GM23338 (cell line): ENCODE measurements around the gene TIPRL. TPM values are rescaled to one million over a fixed set of nuclear protein-coding genes. Genes with fewer than 3 reads are reported as not detected.

Source experiments
- ATAC-seq: fragments of 200-7000 bp; cut with Tn5 transposase; 3 replicates; pipeline ENCODE4 v1.9.1; 2020
- DNase-seq: peaks from one replicate; pipeline ENCODE4 v3.0.0-alpha.2; 2015; ENCODE audit warnings: low spot score
- H2AFZ ChIP-seq: fragments of 200-600 bp; sonication (generic); 2 replicates; pipeline ENCODE4 v1.8.0; 2016; ENCODE audit warnings: antibody characterized with exemption, mild to moderate bottlenecking, moderate library complexity
- H3F3A ChIP-seq: fragments of 200-600 bp; sonication (generic); replicated peaks from 2 replicates; pipeline ENCODE4 v1.8.0; 2017; ENCODE audit warnings: antibody characterized with exemption, mixed run types, low read depth
- H3K27ac ChIP-seq: fragments of 200-600 bp; sonication (generic); 2 replicates; pipeline ENCODE4 v1.6.1; 2016; ENCODE audit warnings: low read depth
- H3K27me3 ChIP-seq: fragments of 200-600 bp; sonication (generic); 2 replicates; pipeline ENCODE4 v1.8.0; 2016; ENCODE audit warnings: mild to moderate bottlenecking, mixed run types, moderate library complexity; ENCODE audit not compliant: insufficient read depth
- H3K36me3 ChIP-seq: fragments of 200-600 bp; sonication (generic); 2 replicates; pipeline ENCODE4 v1.8.0; 2016; ENCODE audit warnings: mild to moderate bottlenecking; ENCODE audit not compliant: insufficient read depth
- H3K4me1 ChIP-seq: fragments of 200-600 bp; sonication (generic); 2 replicates; pipeline ENCODE4 v1.8.0; 2016; ENCODE audit warnings: mild to moderate bottlenecking, moderate library complexity; ENCODE audit not compliant: insufficient read depth
- H3K4me2 ChIP-seq: fragments of 200-600 bp; sonication (generic); 2 replicates; pipeline ENCODE4 v1.7.1; 2017; ENCODE audit warnings: mixed run types
- H3K4me3 ChIP-seq: fragments of 200-600 bp; sonication (generic); 2 replicates; pipeline ENCODE4 v1.6.1; 2016; ENCODE audit warnings: mixed run types
- H3K79me2 ChIP-seq: fragments of 200-600 bp; sonication (generic); replicated peaks from 2 replicates; pipeline ENCODE4 v1.8.0; 2017; ENCODE audit warnings: mild to moderate bottlenecking; ENCODE audit not compliant: insufficient read depth
- H3K9me2 ChIP-seq: fragments of 200-600 bp; sonication (generic); 2 replicates; pipeline ENCODE4 v1.8.0; 2017; ENCODE audit not compliant: insufficient read depth
- H4K20me1 ChIP-seq: fragments of 200-600 bp; sonication (generic); replicated peaks from 2 replicates; pipeline ENCODE4 v1.8.0; 2017; ENCODE audit warnings: mild to moderate bottlenecking; ENCODE audit not compliant: insufficient read depth
- H3K27ac Mint-ChIP-seq: 2 replicates; pipeline ENCODE4 v1.8.0; 2020; ENCODE audit warnings: inconsistent platforms, mild to moderate bottlenecking, moderate library complexity, mixed read lengths
- H3K27me3 Mint-ChIP-seq: 3 replicates; pipeline ENCODE4 v1.8.0; 2022; ENCODE audit warnings: low read depth, mild to moderate bottlenecking, moderate library complexity, mixed read lengths, inconsistent platforms; ENCODE audit not compliant: insufficient read depth, poor library complexity
- H3K36me3 Mint-ChIP-seq: 3 replicates; pipeline ENCODE4 v1.8.0; 2021; ENCODE audit warnings: low read depth, mild to moderate bottlenecking, inconsistent platforms, moderate library complexity, mixed read lengths
- H3K4me1 Mint-ChIP-seq: 3 replicates; pipeline ENCODE4 v1.8.0; 2020; ENCODE audit warnings: mild to moderate bottlenecking, inconsistent platforms, mixed read lengths
- H3K4me3 Mint-ChIP-seq: 3 replicates; pipeline ENCODE4 v1.8.0; 2021; ENCODE audit warnings: moderate library complexity, mild to moderate bottlenecking, inconsistent platforms, mixed read lengths
- H3K9me3 Mint-ChIP-seq: 3 replicates; pipeline ENCODE4 v1.8.0; 2020; ENCODE audit warnings: moderate library complexity, mild to moderate bottlenecking, inconsistent platforms, mixed read lengths
- CREB1 ChIP-seq: fragments of 250-450 bp; sonication (Bioruptor Pico); IDR thresholded peaks from 2 replicates; pipeline ENCODE4 v1.5.0; 2020; ENCODE audit warnings: low read depth, mild to moderate bottlenecking, moderate library complexity
- EZH2 ChIP-seq: fragments of 200-600 bp; sonication (generic); IDR thresholded peaks from one replicate; pipeline ENCODE4 v1.8.0; 2017; ENCODE audit warnings: antibody characterized with exemption, mild to moderate bottlenecking, low read depth; ENCODE audit not compliant: unreplicated experiment
- EZH2phosphoT487 ChIP-seq: fragments of 200-600 bp; sonication (generic); IDR thresholded peaks from one replicate; pipeline ENCODE4 v1.8.1; 2018; ENCODE audit warnings: antibody characterized with exemption; ENCODE audit not compliant: unreplicated experiment
- JUNB ChIP-seq: IDR thresholded peaks from one replicate; pipeline ENCODE4 v1.6.1; 2016; ENCODE audit warnings: antibody characterized with exemption; ENCODE audit not compliant: unreplicated experiment
- NANOG ChIP-seq: IDR thresholded peaks from 2 replicates; pipeline ENCODE4 v1.6.1; 2016; ENCODE audit warnings: antibody characterized with exemption, borderline replicate concordance
- POLR2AphosphoS5 ChIP-seq: IDR thresholded peaks from 2 replicates; pipeline ENCODE4 v1.6.1; 2016; ENCODE audit warnings: antibody characterized with exemption, low read depth
- STAT1 ChIP-seq: IDR thresholded peaks from one replicate; pipeline ENCODE4 v1.6.1; 2016; ENCODE audit warnings: antibody characterized with exemption; ENCODE audit not compliant: unreplicated experiment
- ZNF114 ChIP-seq: fragments of 250-450 bp; sonication (Bioruptor Pico); IDR thresholded peaks from 2 replicates; pipeline ENCODE4 v1.5.0; 2020; ENCODE audit warnings: mild to moderate bottlenecking, moderate library complexity
- ZNF331 ChIP-seq: fragments of 250-450 bp; sonication (Bioruptor Pico); IDR thresholded peaks from 2 replicates; pipeline ENCODE4 v1.5.0; 2020; ENCODE audit warnings: low read depth, mild to moderate bottlenecking, moderate library complexity
- polyA plus RNA-seq: library from polyadenylated mRNA; unstranded; fragments of >200 nt; fragmentation: Nextera tagmentation; extraction: Ambion mirVana; gene quantifications from 2 replicates; pipeline ENCODE4 v1.2.1, GENCODE V29; 2016
- total RNA-seq: library from RNA; depleted of rRNA; stranded (reverse); fragments of >200 nt; shearing (Covaris generic); gene quantifications from 2 replicates; pipeline ENCODE4 v1.2.3, GENCODE V29; 2014
- TF ChIP-seq, protein P1 (sequence below): fragments of 250-450 bp; sonication (Bioruptor Pico); IDR thresholded peaks from 2 replicates; pipeline ENCODE4 v1.5.0; 2020; ENCODE audit warnings: mild to moderate bottlenecking, moderate library complexity
- TF ChIP-seq, protein P2 (sequence below): IDR thresholded peaks from 2 replicates; pipeline ENCODE4 v1.6.1; 2016; ENCODE audit warnings: antibody characterized with exemption
- TF ChIP-seq, protein P3 (sequence below): IDR thresholded peaks from one replicate; pipeline ENCODE4 v1.6.1; 2018; ENCODE audit warnings: antibody characterized with exemption; ENCODE audit not compliant: unreplicated experiment
- TF ChIP-seq, protein P4 (sequence below), 2 experiments: fragments of 200-600 bp in 1 of 2; sonication (generic) in 1 of 2; conservative IDR thresholded peaks; 2 replicates each; pipeline versions ENCODE4 v1.5.1 to v1.6.1; 2016 to 2017; ENCODE audit warnings: antibody characterized with exemption in 2 of 2, low read depth in 2 of 2, mild to moderate bottlenecking in 2 of 2, moderate library complexity in 1 of 2

Gene TIPRL
- total and polyA plus RNA-seq, 2 experiments from 2014 or later, result 15.9 to 32.0 TPM

DNA sequence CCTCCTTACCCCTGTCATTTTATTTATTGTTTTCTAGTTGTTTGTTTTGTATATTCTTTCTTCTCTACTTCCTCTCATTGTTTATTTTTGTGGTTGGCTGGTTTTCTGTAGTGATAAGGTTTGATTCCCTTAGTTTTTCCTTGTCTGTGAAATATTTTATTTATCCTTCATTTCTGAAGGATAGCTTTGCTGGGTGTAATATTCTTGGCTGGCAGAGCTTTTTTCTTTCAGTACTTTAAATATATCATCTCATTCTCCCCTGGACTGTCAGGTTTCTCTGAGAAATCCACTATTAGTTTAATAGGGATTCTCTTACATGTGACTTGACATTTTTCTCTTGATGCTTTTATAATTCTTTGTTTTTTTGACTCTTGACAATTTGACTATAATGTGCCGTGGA lies 18.8 kb upstream of the TIPRL start (continued):
- TF ChIP-seq, protein P1, sequence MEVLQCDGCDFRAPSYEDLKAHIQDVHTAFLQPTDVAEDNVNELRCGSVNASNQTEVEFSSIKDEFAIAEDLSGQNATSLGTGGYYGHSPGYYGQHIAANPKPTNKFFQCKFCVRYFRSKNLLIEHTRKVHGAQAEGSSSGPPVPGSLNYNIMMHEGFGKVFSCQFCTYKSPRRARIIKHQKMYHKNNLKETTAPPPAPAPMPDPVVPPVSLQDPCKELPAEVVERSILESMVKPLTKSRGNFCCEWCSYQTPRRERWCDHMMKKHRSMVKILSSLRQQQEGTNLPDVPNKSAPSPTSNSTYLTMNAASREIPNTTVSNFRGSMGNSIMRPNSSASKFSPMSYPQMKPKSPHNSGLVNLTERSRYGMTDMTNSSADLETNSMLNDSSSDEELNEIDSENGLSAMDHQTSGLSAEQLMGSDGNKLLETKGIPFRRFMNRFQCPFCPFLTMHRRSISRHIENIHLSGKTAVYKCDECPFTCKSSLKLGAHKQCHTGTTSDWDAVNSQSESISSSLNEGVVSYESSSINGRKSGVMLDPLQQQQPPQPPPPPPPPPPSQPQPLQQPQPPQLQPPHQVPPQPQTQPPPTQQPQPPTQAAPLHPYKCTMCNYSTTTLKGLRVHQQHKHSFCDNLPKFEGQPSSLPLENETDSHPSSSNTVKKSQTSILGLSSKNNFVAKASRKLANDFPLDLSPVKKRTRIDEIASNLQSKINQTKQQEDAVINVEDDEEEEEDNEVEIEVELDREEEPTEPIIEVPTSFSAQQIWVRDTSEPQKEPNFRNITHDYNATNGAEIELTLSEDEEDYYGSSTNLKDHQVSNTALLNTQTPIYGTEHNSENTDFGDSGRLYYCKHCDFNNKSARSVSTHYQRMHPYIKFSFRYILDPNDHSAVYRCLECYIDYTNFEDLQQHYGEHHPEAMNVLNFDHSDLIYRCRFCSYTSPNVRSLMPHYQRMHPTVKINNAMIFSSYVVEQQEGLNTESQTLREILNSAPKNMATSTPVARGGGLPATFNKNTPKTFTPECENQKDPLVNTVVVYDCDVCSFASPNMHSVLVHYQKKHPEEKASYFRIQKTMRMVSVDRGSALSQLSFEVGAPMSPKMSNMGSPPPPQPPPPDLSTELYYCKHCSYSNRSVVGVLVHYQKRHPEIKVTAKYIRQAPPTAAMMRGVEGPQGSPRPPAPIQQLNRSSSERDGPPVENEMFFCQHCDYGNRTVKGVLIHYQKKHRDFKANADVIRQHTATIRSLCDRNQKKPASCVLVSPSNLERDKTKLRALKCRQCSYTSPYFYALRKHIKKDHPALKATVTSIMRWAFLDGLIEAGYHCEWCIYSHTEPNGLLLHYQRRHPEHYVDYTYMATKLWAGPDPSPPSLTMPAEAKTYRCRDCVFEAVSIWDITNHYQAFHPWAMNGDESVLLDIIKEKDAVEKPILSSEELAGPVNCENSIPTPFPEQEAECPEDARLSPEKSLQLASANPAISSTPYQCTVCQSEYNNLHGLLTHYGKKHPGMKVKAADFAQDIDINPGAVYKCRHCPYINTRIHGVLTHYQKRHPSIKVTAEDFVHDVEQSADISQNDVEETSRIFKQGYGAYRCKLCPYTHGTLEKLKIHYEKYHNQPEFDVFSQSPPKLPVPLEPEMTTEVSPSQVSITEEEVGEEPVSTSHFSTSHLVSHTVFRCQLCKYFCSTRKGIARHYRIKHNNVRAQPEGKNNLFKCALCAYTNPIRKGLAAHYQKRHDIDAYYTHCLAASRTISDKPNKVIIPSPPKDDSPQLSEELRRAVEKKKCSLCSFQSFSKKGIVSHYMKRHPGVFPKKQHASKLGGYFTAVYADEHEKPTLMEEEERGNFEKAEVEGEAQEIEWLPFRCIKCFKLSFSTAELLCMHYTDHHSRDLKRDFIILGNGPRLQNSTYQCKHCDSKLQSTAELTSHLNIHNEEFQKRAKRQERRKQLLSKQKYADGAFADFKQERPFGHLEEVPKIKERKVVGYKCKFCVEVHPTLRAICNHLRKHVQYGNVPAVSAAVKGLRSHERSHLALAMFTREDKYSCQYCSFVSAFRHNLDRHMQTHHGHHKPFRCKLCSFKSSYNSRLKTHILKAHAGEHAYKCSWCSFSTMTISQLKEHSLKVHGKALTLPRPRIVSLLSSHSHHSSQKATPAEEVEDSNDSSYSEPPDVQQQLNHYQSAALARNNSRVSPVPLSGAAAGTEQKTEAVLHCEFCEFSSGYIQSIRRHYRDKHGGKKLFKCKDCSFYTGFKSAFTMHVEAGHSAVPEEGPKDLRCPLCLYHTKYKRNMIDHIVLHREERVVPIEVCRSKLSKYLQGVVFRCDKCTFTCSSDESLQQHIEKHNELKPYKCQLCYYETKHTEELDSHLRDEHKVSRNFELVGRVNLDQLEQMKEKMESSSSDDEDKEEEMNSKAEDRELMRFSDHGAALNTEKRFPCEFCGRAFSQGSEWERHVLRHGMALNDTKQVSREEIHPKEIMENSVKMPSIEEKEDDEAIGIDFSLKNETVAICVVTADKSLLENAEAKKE (CRISPR knock-in tag), result no peak
- TF ChIP-seq POLR2AphosphoS5, result no peak
- TF ChIP-seq EZH2, result no peak
- no peak for TF ChIP-seq ZNF331 (CRISPR knock-in tag)
- TF ChIP-seq, protein P2, sequence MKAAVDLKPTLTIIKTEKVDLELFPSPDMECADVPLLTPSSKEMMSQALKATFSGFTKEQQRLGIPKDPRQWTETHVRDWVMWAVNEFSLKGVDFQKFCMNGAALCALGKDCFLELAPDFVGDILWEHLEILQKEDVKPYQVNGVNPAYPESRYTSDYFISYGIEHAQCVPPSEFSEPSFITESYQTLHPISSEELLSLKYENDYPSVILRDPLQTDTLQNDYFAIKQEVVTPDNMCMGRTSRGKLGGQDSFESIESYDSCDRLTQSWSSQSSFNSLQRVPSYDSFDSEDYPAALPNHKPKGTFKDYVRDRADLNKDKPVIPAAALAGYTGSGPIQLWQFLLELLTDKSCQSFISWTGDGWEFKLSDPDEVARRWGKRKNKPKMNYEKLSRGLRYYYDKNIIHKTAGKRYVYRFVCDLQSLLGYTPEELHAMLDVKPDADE, result no peak
- TF ChIP-seq ZNF114 (CRISPR knock-in tag), result no peak
- no peak for TF ChIP-seq STAT1
- no peak for TF ChIP-seq JUNB
- no peak for TF ChIP-seq CREB1 (CRISPR knock-in tag)

DNA sequence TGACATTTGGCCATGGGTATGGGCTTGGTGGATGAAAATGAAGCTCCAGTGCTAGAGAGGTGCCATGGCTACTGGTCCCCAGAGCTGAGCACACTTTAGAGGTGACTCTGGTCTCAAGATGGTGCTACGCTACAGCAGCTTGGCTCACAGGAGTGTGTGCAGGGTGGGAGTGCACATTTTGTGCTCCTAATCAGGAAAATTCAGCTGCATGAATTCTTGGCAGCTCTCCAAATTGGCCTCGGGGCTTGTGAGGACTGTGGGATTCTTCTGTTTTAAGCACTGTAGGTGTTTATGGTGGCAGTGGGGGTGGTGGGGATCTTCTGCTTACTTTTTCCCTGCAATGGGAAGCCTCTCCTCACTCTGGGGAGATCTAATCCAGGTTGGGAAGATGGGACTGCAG lies 17.3 kb upstream of the TIPRL start:
- no peaks in the 10 kb centered on the region for H3F3A ChIP-seq
- Mint-ChIP-seq H3K9me3 (peaks cover 16% of the 10 kb centered on the region; the same call in 2 of the 3 replicates), H3K27me3 (no peaks in the 10 kb centered on the region), H3K4me1 (no peaks in the 10 kb centered on the region), H3K27ac (no peak overlapping the region), H3K36me3 (no peaks in the 10 kb centered on the region; the same call in 2 of the 3 replicates), H3K4me3 (no peak overlapping the region)
- no peaks in the 10 kb centered on the region for H3K27me3 ChIP-seq
- DNase-seq (no peak), ATAC-seq (no peak)
- H3K79me2 ChIP-seq, result no peaks in the 10 kb centered on the region
- H3K4me3 ChIP-seq, result no peak overlapping the region
- H3K9me2 ChIP-seq, result 0 out of 2 replicates have a peak, but pooled peaks cover 3% of the 10 kb centered on the region
- H2AFZ ChIP-seq, result no peak overlapping the region
- no peak overlapping the region for H3K27ac ChIP-seq
- H3K4me1 ChIP-seq, result no peaks in the 10 kb centered on the region
- no peak overlapping the region for H3K4me2 ChIP-seq
- no peaks in the 10 kb centered on the region for H4K20me1 ChIP-seq
- no peaks in the 10 kb centered on the region for H3K36me3 ChIP-seq
- TF ChIP-seq CREB1 (CRISPR knock-in tag), result no peak
- TF ChIP-seq ZNF114 (CRISPR knock-in tag), result no peak
- no peak for TF ChIP-seq NANOG
- TF ChIP-seq, protein P3, sequence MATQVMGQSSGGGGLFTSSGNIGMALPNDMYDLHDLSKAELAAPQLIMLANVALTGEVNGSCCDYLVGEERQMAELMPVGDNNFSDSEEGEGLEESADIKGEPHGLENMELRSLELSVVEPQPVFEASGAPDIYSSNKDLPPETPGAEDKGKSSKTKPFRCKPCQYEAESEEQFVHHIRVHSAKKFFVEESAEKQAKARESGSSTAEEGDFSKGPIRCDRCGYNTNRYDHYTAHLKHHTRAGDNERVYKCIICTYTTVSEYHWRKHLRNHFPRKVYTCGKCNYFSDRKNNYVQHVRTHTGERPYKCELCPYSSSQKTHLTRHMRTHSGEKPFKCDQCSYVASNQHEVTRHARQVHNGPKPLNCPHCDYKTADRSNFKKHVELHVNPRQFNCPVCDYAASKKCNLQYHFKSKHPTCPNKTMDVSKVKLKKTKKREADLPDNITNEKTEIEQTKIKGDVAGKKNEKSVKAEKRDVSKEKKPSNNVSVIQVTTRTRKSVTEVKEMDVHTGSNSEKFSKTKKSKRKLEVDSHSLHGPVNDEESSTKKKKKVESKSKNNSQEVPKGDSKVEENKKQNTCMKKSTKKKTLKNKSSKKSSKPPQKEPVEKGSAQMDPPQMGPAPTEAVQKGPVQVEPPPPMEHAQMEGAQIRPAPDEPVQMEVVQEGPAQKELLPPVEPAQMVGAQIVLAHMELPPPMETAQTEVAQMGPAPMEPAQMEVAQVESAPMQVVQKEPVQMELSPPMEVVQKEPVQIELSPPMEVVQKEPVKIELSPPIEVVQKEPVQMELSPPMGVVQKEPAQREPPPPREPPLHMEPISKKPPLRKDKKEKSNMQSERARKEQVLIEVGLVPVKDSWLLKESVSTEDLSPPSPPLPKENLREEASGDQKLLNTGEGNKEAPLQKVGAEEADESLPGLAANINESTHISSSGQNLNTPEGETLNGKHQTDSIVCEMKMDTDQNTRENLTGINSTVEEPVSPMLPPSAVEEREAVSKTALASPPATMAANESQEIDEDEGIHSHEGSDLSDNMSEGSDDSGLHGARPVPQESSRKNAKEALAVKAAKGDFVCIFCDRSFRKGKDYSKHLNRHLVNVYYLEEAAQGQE, result no peak
- TF ChIP-seq, protein P4, sequence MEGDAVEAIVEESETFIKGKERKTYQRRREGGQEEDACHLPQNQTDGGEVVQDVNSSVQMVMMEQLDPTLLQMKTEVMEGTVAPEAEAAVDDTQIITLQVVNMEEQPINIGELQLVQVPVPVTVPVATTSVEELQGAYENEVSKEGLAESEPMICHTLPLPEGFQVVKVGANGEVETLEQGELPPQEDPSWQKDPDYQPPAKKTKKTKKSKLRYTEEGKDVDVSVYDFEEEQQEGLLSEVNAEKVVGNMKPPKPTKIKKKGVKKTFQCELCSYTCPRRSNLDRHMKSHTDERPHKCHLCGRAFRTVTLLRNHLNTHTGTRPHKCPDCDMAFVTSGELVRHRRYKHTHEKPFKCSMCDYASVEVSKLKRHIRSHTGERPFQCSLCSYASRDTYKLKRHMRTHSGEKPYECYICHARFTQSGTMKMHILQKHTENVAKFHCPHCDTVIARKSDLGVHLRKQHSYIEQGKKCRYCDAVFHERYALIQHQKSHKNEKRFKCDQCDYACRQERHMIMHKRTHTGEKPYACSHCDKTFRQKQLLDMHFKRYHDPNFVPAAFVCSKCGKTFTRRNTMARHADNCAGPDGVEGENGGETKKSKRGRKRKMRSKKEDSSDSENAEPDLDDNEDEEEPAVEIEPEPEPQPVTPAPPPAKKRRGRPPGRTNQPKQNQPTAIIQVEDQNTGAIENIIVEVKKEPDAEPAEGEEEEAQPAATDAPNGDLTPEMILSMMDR (conservative IDR thresholded peaks at IDR 0.05; ENCODE audit: low read depth in 2 of 2), result no peak
- TF ChIP-seq POLR2AphosphoS5, result no peak
- TF ChIP-seq EZH2phosphoT487, result no peak
- TF ChIP-seq JUNB, result no peak
- TF ChIP-seq STAT1, result no peak
- TF ChIP-seq EZH2, result no peak
